Stomach (tissue), 9 donors: ENCODE data around the gene SERPINI1. TPM values are rescaled to one million over a fixed set of nuclear protein-coding genes. Genes with fewer than 3 reads are reported as not detected.

Source experiments
- DNase-seq, 2 donors: peaks; one replicate each; pipeline versions ENCODE4 v3.0.0 to v3.0.0-alpha.2; 2013 to 2019
- H3K27ac ChIP-seq, 5 donors: fragments of 200-600 bp in 4 of 5; sonication (generic) in 4 of 5; one replicate each; pipeline ENCODE4 v1.5.1; 2013 to 2019; ENCODE audit warnings: mild to moderate bottlenecking in 1 of 5, moderate library complexity in 1 of 5
- H3K27me3 ChIP-seq, 3 donors: fragments of 200-600 bp; sonication (generic); one replicate each; pipeline ENCODE4 v1.5.1; 2017 to 2019; ENCODE audit warnings: mixed run types in 1 of 3
- H3K36me3 ChIP-seq, 4 donors: fragments of 200-600 bp; sonication (generic); 1 replicate in 3 of 4; 2 replicates in 1 of 4; pipeline ENCODE4 v1.5.1; 2016 to 2019
- H3K4me1 ChIP-seq, 4 donors: fragments of 200-600 bp; sonication (generic); one replicate each; pipeline ENCODE4 v1.5.1; 2016 to 2019
- H3K4me3 ChIP-seq, 4 donors: fragments of 200-600 bp; sonication (generic) in 3 of 4; one replicate each; pipeline ENCODE4 v1.5.1; 2016 to 2019; ENCODE audit warnings: mild to moderate bottlenecking in 1 of 4
- H3K9me3 ChIP-seq, 4 donors: fragments of 200-600 bp; sonication (generic); one replicate each; pipeline ENCODE4 v1.5.1; 2016 to 2019
- EP300 ChIP-seq: sonication (generic); formaldehyde crosslinking; IDR thresholded peaks from one replicate; pipeline ENCODE4 v1.6.1; 2017; ENCODE audit warnings: antibody characterized with exemption
- POLR2A ChIP-seq, 4 donors: fragments of 450-650 bp; IDR thresholded peaks; one replicate each; pipeline ENCODE4 v1.6.1; 2016; ENCODE audit warnings: antibody characterized with exemption in 4 of 4, control low read depth in 2 of 4, mild to moderate bottlenecking in 1 of 4, moderate library complexity in 1 of 4
- POLR2AphosphoS5 ChIP-seq, 3 donors: sonication (generic); formaldehyde crosslinking; IDR thresholded peaks; one replicate each; pipeline ENCODE4 v1.6.1; 2016; ENCODE audit warnings: antibody characterized with exemption in 3 of 3
- WGBS, 5 donors: extraction: QIAGEN DNeasy Blood & Tissue Kit in 3 of 5; methylation state at CpG; one replicate each; pipeline versions ENCODE4 v1.1.5 to v1.1.7; 2013 to 2018; 5-methylcytosine and 5-hydroxymethylcytosine counted together
- intact Hi-C: fragments of 100-400 bp; cut with DNase I; formaldehyde crosslinking; loops from one replicate; pipeline ENCODE4 v1.15.1; 2023; ENCODE audit warnings: low total_unique reads
- polyA plus RNA-seq, 3 donors: library from polyadenylated mRNA; stranded (reverse); fragments of 200-250 nt; gene quantifications; one replicate each; pipeline ENCODE4 v1.2.3, GENCODE V29; 2013
- total RNA-seq, 5 donors: library from RNA; depleted of rRNA; stranded (reverse); fragments of >200 nt; gene quantifications; one replicate each; pipeline versions ENCODE4 v1.1.0 to v1.2.3, GENCODE V29; 2014 to 2016
- TF ChIP-seq, protein P1 (sequence below), 7 experiments: fragments of 450-650 bp in 4 of 7; fragments of 200-600 bp in 3 of 7; sonication (generic) in 3 of 7; IDR thresholded peaks; one replicate each; pipeline ENCODE4 v1.5.1; 2016 to 2019; ENCODE audit warnings: antibody characterized with exemption in 7 of 7, control low read depth in 2 of 7, mild to moderate bottlenecking in 1 of 7
- donor health status: healthy with polysubstance abuse.
- donor health status: Bipolar disorder and iron deficiency.
- donor health status: healthy.

Gene SERPINI1
- total and polyA plus RNA-seq, 8 donors: 5.9 to 8.6 (median 6.4) TPM; not detected in 3

DNA sequence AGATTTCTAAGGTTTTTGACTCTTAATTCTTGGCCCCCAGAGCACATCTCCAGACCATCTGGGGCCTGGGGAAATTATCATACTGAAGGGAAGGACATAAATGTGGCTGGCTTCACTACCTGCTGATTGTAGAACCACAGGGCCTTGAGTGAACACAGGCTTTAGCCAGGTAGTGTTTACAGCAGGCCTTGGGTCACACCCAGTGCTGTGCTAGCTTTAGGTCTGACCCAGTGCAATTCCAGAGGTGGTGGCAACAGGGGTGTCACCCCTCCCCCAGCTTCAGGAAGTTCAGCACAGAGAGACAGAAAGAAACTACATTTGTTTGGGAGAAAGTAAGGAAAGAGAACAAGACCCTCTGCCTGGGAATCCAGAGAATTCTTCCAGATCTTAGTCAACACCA is 25.0 kb upstream of the SERPINI1 start:
- TF ChIP-seq EP300: no peak
- TF ChIP-seq, protein P1, sequence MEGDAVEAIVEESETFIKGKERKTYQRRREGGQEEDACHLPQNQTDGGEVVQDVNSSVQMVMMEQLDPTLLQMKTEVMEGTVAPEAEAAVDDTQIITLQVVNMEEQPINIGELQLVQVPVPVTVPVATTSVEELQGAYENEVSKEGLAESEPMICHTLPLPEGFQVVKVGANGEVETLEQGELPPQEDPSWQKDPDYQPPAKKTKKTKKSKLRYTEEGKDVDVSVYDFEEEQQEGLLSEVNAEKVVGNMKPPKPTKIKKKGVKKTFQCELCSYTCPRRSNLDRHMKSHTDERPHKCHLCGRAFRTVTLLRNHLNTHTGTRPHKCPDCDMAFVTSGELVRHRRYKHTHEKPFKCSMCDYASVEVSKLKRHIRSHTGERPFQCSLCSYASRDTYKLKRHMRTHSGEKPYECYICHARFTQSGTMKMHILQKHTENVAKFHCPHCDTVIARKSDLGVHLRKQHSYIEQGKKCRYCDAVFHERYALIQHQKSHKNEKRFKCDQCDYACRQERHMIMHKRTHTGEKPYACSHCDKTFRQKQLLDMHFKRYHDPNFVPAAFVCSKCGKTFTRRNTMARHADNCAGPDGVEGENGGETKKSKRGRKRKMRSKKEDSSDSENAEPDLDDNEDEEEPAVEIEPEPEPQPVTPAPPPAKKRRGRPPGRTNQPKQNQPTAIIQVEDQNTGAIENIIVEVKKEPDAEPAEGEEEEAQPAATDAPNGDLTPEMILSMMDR (IDR thresholded peaks at IDR 0.05): no peak
- no peak for TF ChIP-seq POLR2AphosphoS5 (IDR thresholded peaks at IDR 0.05)
- no peak for TF ChIP-seq POLR2A (IDR thresholded peaks at IDR 0.05)
- Histone ChIP-seq H3K27ac (no peak overlapping the region), H3K36me3 (peaks cover 0 to 43% (median 34%) of the 10 kb centered on the region in 4 donors), H3K27me3 (no peaks in the 10 kb centered on the region), H3K4me1 (peaks cover 0 to 10% (median 5%) of the 10 kb centered on the region in 4 donors), H3K4me3 (no peak overlapping the region), H3K9me3 (no peaks in the 10 kb centered on the region)
- intact Hi-C loops: no loop called here
- peak in 1 of 2 donors; percentile 7 for DNase-seq

DNA sequence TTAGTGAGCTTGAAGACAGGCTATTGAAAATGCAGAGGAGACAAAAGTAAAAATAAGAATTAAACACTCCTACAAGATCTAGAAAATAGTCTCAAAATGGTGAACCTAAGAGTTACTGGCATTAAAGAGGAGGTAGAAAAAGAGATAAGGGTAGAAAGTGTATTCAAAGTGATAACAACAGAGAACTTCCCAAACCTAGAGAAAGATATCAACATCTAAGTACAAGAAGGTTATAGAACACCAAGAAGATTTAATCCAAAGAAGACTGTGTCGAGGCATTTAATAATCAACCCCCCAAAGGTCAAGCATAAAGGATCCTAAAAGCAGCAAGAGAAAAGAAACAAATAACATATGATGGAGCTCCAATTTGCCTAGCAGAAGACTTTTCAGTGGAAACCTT is 24.1 kb upstream of the SERPINI1 start:
- 89 to 98% (median 97%) methylated on average over 1 of the region's 1 CpG for WGBS, 5 donors
- no peaks in the 10 kb centered on the region for H3K9me3 ChIP-seq
- no peaks in the 10 kb centered on the region for H3K27me3 ChIP-seq
- TF ChIP-seq, protein P1 (IDR thresholded peaks at IDR 0.05): no peak
- TF ChIP-seq POLR2A (IDR thresholded peaks at IDR 0.05) (no peak), POLR2AphosphoS5 (IDR thresholded peaks at IDR 0.05) (no peak), EP300 (no peak)
- peaks cover 0 to 49% (median 35%) of the 10 kb centered on the region in 4 donors for H3K36me3 ChIP-seq
- H3K27ac ChIP-seq: no peak overlapping the region
- H3K4me1 ChIP-seq: peaks cover 0 to 10% (median 2%) of the 10 kb centered on the region in 4 donors
- no peak overlapping the region for H3K4me3 ChIP-seq
- intact Hi-C loops: no loop called here
- no peak for DNase-seq

DNA sequence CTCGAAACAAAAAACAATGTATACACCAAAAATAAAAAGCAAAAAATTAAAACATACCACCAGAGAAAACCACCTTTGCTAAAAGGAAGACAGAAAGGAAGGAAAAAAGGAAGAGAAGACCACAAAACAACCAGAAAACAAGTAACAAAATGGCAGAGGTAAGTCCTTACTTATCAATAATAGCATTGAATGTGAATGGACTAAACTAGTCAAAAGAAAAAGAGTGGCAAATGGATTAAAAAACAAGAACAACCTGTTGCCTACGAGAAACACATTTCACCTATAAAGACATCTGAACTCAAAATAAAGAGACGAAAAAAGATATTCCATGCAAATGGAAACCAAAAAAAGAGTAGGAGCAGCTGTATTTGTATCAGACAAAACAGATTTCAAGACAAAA is 23.1 kb upstream of the SERPINI1 start:
- intact Hi-C loops: no loop called here
- Histone ChIP-seq H3K36me3 (peaks cover 0 to 44% (median 29%) of the 10 kb centered on the region in 4 donors), H3K4me3 (no peak overlapping the region), H3K27ac (no peak overlapping the region), H3K9me3 (no peaks in the 10 kb centered on the region), H3K4me1 (peaks cover 0 to 10% (median 5%) of the 10 kb centered on the region in 4 donors), H3K27me3 (no peaks in the 10 kb centered on the region)
- TF ChIP-seq POLR2AphosphoS5 (IDR thresholded peaks at IDR 0.05) (no peak), POLR2A (IDR thresholded peaks at IDR 0.05) (no peak), EP300 (no peak)
- TF ChIP-seq, protein P1 (IDR thresholded peaks at IDR 0.05): no peak
- WGBS, 5 donors: 91 to 94% (median 92%) methylated on average over 3 of the region's 3 CpGs
- no peak for DNase-seq

DNA sequence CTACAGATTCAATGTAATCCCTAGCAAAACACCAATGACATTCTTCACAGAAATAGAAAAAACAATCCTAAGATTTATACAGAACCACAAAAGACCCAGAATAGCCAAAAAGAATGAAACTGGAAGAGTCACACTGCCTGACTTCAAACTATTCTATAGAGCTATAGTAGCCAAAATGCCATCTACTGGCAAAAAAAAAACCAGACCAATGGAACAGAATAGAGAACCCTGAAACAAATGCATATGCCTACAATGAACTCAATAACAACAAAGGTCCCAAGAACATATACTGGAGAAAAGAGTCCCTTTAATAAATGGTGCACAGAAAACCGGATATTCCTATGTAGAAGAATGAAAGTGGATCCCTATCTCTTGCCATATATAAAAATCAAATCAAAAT is 20.6 kb upstream of the SERPINI1 start:
- intact Hi-C loops: no loop called here
- peaks cover 7 to 46% (median 38%) of the 10 kb centered on the region in 4 donors for H3K36me3 ChIP-seq
- H3K27me3 ChIP-seq: no peaks in the 10 kb centered on the region
- H3K27ac ChIP-seq: no peak overlapping the region
- TF ChIP-seq EP300 (no peak), POLR2AphosphoS5 (IDR thresholded peaks at IDR 0.05) (no peak), POLR2A (IDR thresholded peaks at IDR 0.05) (no peak)
- TF ChIP-seq, protein P1 (IDR thresholded peaks at IDR 0.05): no peak
- DNase-seq: no peak
- H3K9me3 ChIP-seq: no peaks in the 10 kb centered on the region
- H3K4me1 ChIP-seq: peaks cover 0 to 10% (median 5%) of the 10 kb centered on the region in 4 donors
- no peak overlapping the region for H3K4me3 ChIP-seq
- WGBS, 5 donors: 95 to 100% (median 100%) methylated on average over 1 of the region's 1 CpG
